HG03558 (cell line): ENCODE results near the gene STAMBPL1.

ENCODE experiments used
- ATAC-seq: cut with Tn5 transposase; IDR thresholded peaks from one replicate; pipeline ENCODE4 v1.9.1; 2021; ENCODE audit warnings: moderate number of reproducible peaks; ENCODE audit not compliant: unreplicated experiment; ENCODE audit errors: extremely low read depth

STAMBPL1 gene

GRCh38 chr10:88971221-88972061 lies 91.4 kb downstream of the STAMBPL1 start:
- no peak for ATAC-seq
